Measurements from ENCODE around the gene SF3B4.

DNA sequence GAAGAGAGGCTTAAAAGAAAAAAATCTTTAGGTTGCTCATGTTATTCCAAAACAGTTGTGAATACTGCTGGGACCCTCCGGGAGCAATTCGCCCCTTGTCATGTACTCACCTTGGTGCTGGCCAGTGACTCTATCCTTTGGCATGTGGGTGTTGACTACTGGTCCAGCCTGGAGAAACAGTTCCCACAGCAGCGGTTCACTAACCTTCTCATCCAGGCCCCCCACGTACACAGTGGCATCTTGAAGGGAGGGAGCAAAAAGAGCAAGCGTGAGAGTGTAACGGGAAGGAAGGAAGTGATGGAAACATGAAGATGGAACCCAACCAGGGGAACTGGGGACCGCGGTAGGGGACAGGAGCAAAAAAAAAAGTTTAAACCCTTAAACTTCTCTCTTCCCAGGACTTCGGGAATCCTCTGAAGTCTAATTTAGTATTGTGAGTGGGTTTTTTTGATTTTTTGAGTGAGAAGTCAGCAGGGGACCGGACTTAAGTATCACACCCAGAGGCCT lies 494 bp downstream of the SF3B4 start:
- no peak for TF ChIP-seq CTCF (IDR thresholded peaks at IDR 0.05)
- no peak for TF ChIP-seq EZH2 (IDR thresholded peaks at IDR 0.05)
